GM18498 (cell line): Measurements from ENCODE around the gene IFT122.
"Not testable (repeated sequence)": the region's sequence is repeated elsewhere in the genome, so short reads cannot be mapped to it uniquely, and the experiment has no call there.

Experiments used
- ATAC-seq: cut with Tn5 transposase; IDR thresholded peaks from one replicate; pipeline ENCODE4 v1.9.1; 2021; ENCODE audit warnings: mild to moderate bottlenecking, moderate library complexity; ENCODE audit not compliant: unreplicated experiment

IFT122 gene

DNA sequence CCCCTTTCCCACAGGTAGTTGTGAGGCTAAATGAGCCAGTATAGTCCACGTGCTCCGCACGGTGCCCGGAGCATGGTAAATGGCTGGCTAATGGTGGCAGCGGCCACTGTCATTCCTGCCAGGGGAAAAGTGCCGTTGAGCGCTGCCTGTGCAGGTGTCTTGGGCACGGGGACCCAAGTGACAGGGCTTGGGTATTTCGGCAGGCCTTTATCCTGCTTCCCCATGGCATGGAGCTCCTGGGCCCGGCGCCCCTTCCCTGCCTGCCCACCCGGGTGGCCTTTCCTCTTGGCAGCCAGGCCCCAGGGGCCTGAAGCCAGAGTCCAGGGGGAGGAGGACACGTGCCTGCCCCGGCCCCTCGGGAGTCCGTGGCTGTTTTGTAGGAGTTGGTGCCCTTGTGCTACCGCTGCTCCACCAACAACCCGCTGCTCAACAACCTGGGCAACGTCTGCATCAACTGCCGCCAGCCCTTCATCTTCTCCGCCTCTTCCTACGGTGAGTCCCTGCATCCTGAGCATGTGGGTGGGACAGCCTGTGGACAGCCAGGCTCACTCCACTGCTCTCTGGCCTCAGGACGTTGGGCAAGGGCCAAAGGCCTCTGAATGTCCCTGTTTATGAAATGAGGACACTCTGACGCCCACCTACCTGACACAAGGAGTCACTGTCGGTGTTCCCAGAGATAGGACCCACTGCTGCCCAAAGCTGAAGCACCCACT is 75.2 kb downstream of the IFT122 start:
- not testable (repeated sequence) for ATAC-seq

DNA sequence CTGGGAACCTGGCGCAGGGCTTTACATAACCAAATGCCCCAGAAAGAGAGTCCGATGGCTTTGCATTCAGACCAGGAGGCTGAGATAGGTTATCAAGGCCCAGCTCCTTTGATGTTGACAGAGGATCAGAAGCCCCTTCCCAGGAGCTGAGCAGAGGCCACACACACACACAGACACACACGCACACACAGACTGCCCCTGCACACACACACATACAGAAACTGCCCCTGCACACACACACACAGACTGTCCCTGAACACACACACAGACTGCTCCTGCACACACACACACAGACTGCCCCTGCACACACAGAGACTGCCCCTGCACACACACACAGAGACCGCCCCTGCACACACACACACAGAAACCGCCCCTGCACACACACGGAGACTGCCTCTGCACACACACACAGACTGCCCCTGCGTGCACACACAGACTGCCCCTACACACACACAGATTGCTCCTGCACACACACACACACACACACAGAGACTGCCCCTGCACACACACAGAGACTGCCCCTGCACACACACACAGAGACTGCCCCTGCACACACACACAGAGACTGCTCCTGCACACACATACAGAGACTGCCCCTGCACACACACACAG is 75.9 kb downstream of the IFT122 start:
- not testable (repeated sequence) for ATAC-seq

DNA sequence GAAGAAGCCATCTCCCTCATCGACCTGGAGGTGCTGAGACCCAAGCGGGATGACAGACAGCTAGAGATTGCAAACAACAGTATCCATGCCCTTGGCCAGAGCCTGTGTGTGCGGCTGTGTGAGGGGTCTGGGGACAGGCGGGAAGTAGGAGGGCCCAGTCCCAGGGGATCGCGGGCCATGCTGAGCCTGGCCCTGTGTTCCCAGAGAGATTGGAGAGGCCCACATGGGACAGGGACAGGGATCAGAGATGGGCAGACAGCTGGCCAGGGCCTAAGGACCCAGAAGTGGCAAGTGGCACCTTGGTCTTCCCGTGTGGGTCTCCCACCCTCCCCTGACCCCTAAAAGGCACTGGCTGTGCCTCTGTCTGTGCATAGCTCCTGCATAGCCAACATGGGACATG is 77.5 kb downstream of the IFT122 start:
- no peak for ATAC-seq

DNA sequence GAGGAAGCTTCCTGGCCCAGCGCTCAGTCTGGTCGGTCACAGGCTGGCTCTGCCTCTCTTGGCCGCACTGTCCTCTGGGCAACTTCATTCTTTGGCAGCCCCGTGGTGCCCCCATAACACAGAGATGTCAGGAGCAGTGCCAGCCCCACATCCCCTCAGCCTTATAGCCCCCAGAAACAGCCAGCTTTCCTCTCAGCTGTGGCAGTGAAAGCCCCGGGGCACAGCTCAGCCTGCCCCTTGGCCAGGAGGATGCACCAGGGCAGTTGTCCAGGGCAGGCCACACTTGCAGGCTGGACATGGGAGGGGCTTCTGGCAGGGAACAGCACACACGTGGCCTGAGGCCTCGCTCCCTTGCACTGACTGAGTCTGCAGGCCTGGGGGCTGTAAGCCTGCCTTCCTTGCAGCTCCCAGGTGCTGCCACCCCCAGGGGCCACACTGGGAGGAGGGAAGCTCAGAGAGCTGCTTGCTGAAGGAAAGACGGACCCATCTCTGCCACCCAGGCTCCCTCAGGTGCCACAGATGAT is 78.1 kb downstream of the IFT122 start:
- ATAC-seq = no peak

DNA sequence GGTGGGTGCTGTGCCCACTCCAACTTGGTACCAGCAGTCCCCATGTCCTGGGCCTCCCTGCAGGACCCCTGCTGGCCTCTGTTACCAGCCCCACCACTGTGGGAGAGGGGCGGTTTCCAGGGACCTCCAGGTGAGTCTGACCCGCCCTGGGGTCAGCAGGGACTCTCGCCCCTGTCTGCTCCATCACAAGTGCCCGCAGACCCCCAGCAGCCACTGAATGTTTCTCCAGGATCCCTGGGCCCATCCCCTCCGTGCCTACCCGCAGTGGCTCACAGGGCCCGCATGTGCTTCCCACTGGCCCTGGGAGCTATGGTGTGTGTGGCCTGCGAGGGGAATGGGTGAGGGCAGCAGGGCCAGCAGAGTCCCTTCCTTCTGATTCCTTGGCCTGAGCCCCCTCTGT is 78.6 kb downstream of the IFT122 start:
- ATAC-seq = no peak

DNA sequence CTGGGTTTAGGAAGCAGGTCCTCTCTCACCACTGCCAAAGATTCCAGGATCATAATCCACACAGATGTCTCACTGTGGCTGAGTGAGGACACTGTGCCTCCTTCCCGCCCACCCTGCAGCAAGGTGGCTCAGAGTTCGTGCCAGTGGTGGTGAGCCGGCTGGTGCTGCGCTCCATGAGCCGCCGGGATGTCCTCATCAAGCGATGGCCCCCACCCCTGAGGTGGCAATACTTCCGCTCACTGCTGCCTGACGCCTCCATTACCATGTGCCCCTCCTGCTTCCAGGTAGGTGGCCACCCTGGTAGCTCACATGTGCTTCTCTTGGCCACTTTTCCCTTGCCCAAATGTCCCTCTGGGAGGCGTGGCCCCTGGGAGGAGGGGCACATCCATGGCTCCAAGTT is 79.4 kb downstream of the IFT122 start:
- no peak for ATAC-seq

DNA sequence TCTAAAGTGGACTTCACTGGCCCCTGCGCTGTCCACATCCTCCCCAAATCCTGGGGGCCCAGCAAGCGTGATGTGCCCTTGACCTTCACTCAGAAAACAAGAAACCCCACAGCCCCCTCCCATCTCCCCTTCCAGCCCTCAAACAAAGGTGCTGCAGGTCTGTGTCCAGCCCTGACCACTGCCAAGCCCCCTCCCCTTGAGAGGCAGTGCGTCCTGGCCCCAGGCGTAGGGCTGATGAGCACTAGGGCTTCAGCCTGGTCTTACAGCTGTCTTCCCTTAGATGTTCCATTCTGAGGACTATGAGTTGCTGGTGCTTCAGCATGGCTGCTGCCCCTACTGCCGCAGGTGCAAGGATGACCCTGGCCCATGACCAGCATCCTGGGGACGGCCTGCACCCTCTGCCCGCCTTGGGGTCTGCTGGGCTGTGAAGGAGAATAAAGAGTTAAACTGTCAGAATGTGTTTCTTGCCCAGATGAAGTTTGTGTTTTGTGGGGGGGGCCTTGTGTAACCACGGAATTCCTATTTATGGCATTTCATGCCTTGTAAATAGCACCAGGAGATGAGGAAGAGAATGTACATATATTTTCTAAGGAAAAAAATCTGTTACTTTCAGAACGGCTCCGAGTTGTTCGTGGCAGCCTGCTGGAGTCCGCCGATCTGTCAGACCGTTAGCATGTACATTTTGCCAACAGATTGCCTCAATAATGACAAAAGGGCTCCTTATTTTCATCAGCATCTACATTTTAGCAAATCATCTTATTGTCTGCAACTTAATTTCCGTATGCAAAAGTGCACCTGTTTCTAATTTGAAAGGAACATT is 80.1 kb downstream of the IFT122 start:
- ATAC-seq = no peak

DNA sequence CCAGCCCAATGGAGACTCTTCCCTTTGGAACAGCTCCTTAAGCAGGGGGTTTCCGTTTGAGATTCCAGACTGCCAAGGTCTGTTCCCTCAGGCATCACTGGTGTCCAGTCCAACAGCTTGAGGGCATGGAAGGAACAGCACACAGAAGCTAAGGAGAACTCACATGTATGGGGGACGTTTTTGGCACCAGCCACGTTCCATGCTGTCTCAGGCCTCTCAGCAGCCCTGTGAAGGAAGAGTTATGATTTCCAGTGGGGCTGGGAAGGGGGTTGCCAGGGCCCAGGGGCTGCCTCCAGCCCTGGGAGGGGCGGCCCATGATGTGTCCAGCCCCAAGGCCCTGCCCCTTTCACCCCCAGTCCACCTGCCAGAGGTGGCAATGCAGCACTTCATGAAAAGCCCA is 80.9 kb downstream of the IFT122 start:
- ATAC-seq = no peak

DNA sequence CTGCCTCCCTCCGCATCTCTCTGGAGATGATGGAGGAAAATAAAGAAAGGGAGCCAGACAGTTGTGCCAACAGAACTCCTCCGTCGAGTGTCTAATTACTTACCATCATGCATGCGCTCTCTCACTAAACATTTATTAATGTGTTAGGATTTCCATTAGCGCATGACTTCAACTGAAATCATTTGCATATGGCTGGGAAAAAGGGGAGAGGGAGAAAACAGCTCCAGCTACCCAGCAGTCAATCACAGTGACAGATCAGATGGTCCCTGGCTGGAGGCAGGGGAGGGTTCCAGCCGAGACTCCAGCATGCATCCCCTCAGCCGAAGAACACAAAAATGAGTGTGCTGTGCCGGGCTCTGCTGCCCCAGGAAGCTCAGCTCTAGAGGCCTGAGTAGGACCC is 81.6 kb downstream of the IFT122 start:
- no peak for ATAC-seq

DNA sequence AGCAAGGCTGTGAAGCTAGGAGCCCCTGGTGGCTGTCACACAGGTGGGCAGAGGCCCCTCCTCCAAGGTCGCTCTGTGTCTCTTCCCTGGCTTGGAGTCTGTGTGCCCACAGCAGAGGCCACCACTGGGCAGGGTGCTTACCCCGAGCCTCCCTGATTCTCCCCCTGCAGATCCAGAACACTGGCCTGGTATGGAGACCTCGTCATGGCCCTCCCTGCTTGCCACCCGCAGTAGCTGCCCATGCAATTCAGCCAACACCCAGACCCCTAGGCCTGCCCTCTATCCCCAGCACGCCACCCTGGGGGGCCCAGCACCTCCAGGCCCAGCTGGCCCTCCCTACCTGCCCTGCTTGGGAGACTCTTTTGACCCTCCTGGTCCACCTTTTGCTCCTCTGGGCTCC is 82.9 kb downstream of the IFT122 start:
- no peak for ATAC-seq

DNA sequence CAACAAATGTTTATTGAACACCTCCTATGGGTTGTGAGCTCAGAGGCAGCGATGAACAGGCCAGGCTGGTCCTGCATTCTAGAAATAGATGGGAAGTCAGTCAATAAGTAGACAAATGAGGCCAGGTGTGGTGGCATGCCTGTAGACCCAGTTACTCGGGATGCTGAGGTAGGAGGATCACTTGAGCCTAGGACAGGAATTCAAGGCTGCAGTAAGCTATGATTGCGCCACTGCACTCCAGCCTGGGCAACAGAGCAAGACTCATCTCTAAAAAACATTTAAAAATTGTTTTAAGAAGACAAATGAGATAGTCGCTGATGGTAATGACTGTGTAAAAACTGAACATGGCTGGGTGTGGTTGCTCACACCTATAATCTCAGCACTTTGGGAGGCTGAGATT is 84.1 kb downstream of the IFT122 start:
- ATAC-seq = no peak

DNA sequence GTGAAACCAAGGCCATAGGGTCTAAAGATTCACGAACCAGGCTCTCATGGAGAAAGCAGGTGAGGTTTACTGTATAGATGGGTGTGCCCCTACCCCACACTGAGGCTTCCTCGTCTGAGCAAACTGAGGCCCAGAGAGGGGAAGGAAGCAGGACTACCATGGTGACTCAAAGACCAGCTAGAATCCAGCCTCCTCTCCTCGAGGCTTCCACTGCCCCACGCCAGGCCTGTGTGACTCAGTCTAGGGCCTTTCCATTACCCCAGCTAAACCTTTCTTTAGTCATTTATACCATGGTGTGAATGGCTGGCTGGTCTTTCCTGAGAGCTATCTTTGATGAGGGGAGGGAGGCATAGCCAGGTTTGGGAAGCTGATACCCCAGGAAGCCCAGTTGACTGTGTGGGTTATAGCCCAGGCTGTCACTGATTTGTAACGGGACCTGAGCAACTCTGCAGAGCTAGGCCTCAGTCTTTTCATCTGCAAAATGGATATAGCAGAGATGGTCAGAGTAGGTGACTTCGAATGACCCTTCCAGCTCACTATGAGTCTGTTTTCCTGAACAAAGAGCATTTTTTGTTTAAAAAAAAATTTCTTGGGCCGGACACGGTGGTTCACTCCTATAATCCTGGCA is 85.4 kb downstream of the IFT122 start:
- ATAC-seq = no peak

DNA sequence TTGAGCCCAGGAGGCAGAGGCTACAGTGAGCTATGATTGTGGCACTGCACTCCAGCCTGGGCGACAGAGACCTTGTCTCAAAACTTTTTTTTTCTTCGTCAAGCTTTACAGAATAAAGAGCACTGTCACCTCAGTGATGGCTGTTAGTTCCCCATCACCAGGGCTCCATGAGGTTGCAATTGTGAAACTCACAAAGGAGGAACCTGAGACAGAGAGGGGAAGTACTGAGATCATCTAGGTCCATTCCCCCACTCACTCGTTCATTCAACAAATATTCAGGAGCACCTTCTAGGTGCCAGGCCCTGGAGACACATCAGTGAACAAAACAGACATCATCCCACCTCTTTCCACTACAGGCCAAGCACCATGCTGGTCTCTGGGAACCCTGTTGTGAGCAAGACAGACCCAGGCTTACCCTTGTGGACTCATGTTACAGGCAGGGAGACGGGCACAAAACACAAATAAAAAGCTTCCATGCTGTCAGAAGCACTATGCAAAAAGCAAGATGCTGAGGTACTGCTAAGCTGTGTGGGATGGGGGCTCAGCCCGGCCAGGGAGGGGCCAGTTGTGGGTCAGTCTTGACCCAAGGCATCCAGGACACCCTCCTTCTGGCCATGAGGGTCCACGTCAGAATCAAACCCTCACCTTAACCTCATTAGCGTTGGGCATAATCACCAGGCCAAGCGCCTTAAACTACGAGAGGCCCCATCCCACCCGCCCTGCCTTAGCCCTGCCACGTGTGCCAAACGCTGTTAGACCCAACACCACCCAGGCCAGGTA is 86.3 kb downstream of the IFT122 start:
- peak; percentile 89 for ATAC-seq

DNA sequence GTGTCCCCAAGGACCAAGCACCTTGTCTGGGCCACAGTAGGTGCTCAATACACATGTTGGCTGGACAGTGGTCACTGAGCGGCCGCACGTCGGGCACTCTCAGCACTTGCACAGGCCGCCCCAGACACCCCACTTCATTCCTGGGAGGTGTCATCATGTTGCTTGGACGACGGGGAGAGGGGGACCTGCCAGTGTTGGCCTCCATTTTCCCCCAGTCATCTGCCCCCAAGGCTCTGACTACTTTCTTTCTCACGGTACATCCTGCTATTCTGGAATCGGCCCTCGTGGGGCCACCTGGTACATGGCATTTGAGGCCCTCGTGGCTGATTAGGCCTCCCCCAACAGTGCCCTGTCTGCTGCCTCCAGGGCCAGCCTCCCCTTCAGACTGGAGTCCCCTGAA is 87.2 kb downstream of the IFT122 start:
- ATAC-seq = no peak

DNA sequence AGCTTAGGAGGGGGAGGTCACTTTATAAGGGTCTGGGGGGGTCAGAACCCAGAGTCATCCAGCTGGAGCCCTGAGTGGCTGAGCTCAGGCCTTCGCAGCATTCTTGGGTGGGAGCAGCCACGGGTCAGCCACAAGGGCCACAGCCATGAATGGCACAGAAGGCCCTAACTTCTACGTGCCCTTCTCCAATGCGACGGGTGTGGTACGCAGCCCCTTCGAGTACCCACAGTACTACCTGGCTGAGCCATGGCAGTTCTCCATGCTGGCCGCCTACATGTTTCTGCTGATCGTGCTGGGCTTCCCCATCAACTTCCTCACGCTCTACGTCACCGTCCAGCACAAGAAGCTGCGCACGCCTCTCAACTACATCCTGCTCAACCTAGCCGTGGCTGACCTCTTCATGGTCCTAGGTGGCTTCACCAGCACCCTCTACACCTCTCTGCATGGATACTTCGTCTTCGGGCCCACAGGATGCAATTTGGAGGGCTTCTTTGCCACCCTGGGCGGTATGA is 88.6 kb downstream of the IFT122 start, which contains the start of gene RHO:
Gene RHO (plus strand): TSS at position 51 of the 512 bp plus-strand sequence. CDS start 95 bp downstream, at position 146.
- no peak for ATAC-seq

DNA sequence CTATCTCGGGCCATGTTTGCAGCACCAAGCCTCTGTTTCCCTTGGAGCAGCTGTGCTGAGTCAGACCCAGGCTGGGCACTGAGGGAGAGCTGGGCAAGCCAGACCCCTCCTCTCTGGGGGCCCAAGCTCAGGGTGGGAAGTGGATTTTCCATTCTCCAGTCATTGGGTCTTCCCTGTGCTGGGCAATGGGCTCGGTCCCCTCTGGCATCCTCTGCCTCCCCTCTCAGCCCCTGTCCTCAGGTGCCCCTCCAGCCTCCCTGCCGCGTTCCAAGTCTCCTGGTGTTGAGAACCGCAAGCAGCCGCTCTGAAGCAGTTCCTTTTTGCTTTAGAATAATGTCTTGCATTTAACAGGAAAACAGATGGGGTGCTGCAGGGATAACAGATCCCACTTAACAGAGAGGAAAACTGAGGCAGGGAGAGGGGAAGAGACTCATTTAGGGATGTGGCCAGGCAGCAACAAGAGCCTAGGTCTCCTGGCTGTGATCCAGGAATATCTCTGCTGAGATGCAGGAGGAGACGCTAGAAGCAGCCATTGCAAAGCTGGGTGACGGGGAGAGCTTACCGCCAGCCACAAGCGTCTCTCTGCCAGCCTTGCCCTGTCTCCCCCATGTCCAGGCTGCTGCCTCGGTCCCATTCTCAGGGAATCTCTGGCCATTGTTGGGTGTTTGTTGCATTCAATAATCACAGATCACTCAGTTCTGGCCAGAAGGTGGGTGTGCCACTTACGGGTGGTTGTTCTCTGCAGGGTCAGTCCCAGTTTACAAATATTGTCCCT is 89.6 kb downstream of the IFT122 start:
- no peak for ATAC-seq

DNA sequence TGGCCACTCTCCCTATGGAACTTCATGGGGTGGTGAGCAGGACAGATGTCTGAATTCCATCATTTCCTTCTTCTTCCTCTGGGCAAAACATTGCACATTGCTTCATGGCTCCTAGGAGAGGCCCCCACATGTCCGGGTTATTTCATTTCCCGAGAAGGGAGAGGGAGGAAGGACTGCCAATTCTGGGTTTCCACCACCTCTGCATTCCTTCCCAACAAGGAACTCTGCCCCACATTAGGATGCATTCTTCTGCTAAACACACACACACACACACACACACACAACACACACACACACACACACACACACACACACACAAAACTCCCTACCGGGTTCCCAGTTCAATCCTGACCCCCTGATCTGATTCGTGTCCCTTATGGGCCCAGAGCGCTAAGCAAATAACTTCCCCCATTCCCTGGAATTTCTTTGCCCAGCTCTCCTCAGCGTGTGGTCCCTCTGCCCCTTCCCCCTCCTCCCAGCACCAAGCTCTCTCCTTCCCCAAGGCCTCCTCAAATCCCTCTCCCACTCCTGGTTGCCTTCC is 90.3 kb downstream of the IFT122 start:
- ATAC-seq = no peak

DNA sequence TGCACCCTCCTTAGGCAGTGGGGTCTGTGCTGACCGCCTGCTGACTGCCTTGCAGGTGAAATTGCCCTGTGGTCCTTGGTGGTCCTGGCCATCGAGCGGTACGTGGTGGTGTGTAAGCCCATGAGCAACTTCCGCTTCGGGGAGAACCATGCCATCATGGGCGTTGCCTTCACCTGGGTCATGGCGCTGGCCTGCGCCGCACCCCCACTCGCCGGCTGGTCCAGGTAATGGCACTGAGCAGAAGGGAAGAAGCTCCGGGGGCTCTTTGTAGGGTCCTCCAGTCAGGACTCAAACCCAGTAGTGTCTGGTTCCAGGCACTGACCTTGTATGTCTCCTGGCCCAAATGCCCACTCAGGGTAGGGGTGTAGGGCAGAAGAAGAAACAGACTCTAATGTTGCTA is 90.8 kb downstream of the IFT122 start:
- ATAC-seq = no peak

DNA sequence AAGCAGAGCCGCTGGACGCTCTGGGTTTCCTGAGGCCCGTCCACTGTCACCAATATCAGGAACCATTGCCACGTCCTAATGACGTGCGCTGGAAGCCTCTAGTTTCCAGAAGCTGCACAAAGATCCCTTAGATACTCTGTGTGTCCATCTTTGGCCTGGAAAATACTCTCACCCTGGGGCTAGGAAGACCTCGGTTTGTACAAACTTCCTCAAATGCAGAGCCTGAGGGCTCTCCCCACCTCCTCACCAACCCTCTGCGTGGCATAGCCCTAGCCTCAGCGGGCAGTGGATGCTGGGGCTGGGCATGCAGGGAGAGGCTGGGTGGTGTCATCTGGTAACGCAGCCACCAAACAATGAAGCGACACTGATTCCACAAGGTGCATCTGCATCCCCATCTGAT is 91.7 kb downstream of the IFT122 start:
- ATAC-seq = no peak
